NCI-H1105 (cell line): ENCODE data around the gene DHRS3.

Source experiments
- DNase-seq: peaks from one replicate; lab custom pipeline; 2025; lab: John Stamatoyannopoulos, UW

Gene DHRS3

DNA sequence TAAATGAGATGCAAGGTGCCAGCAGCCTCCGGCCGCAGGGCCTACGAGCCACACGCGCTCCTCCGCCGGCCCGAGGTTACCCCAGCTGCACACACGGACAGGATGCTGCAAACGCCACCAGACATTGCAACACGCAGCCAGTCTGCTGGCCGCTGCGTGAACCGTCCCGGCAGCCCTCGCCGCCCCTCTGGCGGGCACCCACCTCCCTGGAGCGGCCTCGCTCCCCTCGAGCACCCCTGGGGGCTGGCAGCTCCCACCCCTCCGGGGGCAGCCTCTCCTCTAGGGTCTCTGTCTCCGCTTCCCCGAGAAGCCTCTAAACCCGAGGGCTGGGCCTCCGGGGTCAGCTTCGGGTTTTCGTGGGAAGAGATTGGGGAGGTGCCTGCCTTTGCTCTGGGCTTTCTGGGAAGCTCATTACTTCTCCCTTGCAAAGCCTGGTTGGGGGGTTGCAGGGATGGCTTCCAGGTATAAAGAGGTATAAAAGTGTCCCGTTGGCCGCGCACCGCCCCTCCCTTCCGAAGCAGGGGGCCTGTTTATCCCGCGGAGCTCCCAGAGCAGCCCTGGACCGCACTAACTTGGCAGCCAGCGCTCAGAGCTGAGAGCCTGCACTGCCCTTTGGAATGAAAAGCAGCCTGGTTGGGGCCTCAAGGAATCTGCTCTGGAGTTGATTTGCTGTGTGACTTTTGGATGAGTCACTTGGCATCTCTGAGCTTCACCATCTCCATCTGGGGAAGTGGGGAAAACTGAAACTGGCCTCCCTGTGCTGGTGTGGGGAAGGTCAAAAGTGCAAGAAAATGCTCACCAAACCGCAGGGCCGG, 21.8 kb downstream of the DHRS3 start:
- no peak for DNase-seq

DNA sequence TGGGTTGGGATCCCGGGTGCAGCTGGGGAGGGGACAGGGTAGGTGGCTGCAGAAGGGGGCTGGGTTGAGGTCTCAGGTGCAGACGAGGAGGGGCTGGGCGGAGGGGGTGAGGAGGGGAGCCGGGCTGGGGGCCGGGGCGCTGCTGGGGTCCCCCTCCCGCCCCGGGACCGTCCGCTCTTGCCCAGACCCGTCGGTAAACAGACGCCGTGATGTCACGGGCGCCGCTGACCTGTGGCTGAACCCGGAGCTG, 22.3 kb downstream of the DHRS3 start:
- no peak for DNase-seq

DNA sequence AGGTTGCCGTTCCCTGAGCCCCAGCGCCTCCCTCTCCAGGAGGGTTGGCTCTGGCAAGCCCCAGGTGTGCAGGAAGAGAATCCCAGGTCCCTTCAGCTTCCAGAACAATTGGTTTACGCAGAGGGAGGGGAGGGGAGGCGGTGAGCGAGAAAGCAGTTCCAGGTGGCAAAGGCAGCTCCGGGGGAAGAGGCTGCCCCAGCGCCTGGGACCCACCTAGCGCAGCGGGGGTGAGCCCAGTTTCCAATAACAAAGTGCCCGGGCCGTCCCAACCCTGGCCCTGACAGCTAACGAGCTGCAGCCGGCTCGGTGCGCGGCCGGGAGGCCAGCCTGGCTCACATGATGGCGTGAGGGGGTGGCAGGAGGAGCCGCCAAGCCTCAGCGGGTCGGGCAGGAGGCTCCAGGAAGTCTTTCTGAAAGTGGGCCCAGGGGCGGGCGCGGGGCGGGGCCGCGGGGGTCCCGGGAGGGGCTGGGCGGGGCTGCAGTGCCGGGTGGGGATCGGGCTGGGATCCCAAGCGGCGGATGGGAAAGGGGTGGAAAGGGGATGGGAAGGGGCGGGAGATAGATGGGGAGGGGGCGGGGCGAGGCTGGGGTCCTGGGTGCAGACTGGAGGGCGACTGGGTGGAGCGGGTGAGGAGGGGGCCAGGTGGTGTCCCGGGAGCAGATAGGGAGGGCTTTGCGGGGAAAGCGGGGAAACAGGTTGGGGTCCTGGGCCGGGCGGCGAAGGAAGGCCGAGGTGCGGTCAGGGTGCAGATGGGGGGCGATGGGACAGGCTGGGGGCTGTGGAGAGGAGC, 22.8 kb downstream of the DHRS3 start:
- DNase-seq: no peak

DNA sequence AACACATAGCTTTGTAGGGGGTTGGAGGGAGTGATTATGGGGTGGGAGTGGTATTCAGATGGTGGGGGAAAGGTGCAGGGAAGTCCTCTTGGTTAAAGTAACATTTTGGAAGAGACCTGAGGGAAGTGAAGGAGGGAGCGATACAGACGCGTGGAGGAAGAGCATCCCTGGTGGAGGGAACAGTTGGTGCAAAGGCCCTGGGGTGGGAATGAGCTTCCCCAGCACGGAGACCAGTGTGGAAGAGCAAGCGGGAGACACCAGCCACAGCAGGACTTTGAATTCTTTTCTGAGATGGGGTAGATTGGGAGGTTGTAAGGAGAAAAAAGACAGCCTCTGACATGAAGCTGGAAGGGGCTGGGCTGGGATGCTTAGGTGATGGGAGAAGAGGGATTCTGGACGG, 23.5 kb downstream of the DHRS3 start:
- DNase-seq: no peak

DNA sequence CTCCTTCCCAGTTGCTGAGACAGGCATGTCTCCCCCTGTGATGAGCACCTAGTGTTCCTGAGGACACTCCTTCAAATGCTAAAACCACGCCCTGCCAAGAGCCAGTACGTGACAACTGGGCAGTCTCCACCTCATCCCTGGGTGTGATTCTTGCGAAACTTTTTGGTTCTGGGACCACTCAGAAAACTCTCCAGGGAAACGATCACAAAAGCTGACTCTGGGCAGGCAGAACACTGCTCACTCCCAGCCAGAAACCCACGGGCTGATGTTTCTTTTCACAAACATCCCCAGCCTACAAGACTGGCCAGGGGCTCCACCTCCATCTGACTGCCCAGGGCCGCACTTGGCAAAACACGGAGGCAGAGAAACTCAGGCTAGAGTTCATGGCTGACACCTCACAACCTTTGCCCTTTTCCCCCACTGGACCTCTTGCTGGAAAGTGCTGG, 24.4 kb downstream of the DHRS3 start:
- no peak for DNase-seq

DNA sequence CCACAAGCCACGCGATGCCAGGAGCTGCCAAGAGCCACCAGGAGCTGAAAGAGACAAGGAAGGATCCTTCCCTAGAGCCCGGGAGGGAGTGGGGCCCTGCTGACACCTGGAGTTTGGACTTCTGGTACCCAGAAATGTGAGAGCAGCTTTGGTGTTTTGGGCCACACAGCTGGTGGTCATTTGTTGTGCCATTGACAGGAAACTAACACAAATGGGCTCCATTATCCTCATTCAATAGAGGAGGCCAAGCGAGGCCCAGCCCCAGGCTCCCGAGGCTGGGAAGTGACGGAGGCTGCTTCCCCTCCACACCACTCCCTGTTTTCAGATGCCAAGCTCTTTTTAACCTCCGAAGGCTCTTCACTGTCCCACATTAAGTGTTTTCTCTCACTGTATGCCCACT, 25.5 kb downstream of the DHRS3 start:
- DNase-seq: no peak

DNA sequence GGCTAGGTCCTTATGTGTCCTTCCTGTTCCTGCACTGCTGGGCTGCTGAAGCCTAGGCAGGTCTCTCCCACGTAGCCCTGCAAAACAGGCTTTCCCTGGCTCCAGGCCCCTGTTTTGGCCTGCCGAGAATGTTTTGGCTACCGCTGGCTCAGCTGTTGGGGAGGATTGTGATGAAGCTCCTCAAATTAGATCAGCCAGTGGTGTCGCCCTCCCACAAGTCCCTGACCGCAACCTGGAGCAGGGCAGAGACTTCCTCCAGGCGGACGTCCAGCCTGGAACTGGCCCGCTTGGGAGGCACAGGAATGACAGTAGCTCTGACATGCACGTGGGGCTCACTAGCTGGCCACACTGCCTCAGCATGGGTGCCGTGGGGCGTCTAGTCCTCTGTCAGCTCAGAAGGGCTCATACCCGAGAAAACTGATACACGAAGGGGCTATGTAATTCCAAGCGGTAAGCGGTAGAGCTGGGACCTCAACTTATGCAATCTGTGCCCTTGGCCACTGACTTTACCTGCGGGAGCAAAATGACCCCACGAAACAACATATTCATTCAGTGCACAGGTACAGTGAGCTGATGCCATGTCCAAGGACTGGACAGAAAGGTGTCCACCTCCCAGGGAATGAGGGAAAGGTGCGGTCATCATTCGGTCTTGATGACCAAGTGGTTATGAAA, 26.6 kb downstream of the DHRS3 start:
- DNase-seq: no peak

DNA sequence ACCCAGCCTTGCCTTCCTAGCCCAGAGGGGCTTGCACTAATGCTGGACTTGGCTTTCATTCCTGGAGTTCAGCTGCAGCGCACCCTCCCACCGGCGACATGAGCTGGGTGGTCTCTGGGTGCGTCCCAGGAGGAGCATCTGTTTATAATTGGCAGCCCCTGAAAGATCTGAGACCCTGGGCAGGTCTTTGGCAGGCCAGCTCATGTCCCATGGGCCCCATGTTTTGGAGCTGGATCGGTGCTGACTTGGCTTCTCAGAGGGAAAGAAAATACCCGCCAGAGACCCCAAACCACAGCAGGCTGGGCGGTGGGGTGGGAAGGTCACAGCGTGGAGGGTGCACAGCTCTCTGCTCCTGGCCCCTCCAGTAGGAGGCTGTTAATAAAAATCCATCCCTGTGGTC, 29.3 kb downstream of the DHRS3 start:
- no peak for DNase-seq

DNA sequence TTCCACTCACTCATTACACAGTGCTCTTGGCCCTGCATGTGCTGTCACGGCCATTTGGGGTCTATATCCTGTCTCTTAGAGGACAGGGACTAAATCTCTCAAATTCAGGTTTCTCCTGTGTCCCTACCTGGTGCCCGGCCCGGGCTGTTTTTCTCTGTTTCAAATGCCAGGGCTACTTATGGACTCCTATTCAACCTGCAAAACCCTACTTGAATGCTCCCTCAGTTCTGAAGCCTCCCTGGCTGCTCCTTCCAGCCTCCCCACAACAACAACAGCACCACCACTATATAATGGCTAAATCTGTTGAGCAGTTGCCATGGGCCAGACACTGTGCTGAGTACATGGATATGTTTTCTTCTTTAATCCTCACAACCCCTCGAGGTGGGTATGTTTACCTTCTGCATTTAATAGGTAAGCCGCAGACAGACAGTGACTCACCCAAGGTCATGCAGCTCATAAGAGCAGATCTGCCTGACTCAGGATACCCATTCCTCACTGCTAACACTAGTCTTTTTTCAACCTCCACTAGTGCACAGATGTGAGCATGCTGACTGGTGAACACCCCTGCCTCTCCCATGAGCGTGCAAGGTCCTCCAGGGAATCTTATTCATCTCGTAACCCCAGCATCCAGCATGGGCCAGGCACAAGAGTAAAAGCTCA, 29.9 kb downstream of the DHRS3 start:
- no peak for DNase-seq

DNA sequence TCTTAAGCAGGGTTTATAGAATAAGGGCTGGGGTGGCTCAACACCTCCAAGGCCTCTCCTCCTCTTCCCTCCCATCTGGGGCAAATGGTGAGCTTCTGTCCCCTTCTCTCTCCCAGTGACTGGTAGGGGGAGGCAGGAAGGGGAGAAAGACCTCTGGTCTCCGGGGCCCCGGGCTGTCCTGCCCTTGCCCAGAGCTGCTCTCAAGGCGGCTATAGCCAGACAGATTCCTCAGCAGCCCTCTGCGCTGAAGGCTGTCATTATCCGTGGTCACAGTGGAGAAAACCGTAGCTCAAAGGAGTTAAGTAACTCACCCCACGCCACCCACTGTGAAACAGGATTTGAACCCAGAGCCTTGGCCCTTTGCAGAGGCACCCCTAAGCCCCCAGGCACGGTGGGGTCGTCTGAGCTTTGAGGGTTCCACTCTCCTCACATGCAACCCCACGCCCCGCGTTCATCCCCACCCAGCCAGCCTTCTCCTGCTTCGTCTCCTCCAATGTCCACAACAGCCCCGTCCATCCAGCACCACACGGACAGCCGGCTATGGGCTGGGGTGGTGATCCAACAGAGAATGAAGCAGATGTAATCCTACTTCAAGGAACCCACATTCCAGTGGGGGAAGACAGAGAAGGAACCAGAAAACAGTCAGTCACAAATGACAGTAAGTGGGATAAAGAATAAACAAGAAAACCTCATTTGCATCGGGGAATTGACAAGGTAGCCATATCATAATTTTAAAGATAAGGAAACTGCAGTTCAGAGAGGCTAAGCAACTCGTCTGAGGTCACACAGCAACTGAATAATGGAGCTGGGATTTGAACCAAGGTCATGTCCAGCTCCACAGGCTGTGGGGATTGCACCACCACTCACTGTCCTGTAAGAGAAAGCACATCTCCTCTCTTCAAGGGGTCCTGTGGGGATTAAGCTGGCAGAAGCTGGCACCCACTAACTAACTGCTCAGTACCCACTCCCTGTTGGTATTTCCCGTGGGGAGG, 31.8 kb downstream of the DHRS3 start:
- DNase-seq: no peak

DNA sequence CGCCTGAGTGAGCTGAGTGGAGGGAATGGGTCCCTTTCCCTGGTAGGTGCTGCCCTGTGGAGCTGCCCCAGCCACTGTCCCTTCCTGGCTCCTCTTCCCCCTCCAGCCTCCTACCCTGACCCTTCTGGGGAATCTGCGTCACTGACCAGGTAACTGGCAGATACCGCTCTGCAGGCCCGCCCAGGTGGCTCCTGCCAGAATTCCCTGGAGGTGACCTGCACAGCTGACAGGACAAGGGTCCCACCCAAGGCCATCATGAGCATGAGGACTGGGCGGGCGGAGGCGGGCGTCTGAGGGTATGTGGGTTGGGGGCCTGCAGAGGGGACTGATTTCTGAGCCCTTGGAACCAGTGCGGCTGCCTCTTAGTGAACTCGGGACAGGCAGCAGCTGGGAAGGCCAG, 32.5 kb downstream of the DHRS3 start:
- no peak for DNase-seq

DNA sequence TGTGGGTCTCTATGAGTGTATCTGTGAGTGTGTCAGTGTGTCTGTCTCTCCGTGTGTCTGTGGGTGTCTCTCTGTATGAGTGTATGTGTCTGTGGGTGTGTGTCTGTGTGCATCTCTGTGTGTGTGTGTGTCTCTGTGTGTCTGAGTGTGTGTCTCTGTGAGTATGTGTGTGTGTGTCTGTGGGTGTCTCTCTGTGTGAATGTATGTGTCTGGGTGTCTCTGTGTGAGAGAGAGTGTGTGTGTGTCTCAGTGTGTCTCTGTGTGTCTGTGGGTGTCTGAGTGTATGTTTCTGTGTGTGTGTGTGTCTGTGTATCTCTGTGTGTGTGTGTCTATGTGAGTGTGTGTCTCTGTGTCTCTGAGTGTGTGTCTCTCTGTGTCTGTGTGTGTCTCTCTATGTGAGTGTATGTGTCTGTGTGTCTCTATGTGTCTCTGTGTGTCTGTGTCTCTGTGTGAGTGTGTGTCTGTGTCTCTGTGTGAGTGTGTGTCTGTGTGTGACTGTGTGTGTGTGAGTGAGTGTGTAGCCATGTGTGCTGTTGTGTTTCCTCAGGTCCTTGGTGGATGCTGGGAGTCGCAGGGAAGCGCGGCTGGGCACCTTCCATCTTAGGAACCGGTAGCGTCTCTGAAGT, 33.0 kb downstream of the DHRS3 start:
- no peak for DNase-seq

DNA sequence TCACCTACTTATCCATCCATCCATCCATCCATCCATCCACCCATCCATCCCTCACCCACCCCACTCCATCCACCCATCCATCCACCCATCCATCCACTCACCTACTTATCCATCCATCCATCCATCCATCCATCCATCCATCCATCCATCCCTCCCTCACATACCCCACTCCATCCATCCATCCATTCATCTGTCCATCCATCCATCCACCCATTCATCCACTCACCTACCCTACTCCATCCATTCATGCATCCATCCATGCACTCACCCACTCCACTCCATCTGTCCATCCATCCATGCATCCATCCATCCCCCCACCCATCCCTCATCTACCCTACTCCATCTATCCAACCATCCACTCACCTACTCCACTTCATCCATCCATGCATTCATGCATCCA, 34.5 kb downstream of the DHRS3 start:
- no peak for DNase-seq

DNA sequence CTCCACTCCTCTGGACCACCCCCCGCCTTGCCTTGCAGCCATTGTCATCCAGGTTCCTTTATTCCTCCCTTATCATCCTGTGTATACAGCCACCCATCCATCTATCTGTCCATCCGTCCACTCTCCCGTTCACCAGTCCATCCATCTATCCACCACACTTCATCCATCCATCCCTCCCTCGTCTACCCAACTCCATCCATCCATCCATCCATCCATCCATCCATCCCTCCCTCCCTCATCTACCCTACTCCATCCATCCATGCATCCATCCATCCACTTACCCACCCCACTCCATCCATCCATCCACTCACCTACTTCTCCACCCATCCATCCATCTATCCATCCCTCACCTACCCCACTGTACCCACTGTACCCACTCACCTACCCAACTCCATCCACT, 35.4 kb downstream of the DHRS3 start:
- no peak for DNase-seq

DNA sequence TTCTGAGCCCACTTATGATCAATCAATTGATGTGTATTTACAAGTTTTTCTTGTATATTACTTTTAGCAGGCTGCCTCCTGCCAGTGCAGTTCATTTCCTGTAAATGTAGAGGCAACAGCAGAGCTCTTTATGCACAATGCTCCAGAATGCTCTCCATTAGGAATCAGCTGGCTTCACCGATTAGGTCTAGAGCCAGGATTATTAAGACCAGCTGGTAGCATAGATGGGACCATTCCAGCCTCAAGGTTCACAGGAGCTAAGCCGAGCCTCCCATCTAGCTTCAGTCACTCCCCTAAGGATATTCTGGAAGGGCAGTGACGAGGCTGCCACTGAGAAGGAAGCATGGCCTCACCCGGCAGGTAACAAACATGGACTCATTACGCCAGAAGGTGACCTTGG, 36.8 kb downstream of the DHRS3 start:
- DNase-seq: no peak

DNA sequence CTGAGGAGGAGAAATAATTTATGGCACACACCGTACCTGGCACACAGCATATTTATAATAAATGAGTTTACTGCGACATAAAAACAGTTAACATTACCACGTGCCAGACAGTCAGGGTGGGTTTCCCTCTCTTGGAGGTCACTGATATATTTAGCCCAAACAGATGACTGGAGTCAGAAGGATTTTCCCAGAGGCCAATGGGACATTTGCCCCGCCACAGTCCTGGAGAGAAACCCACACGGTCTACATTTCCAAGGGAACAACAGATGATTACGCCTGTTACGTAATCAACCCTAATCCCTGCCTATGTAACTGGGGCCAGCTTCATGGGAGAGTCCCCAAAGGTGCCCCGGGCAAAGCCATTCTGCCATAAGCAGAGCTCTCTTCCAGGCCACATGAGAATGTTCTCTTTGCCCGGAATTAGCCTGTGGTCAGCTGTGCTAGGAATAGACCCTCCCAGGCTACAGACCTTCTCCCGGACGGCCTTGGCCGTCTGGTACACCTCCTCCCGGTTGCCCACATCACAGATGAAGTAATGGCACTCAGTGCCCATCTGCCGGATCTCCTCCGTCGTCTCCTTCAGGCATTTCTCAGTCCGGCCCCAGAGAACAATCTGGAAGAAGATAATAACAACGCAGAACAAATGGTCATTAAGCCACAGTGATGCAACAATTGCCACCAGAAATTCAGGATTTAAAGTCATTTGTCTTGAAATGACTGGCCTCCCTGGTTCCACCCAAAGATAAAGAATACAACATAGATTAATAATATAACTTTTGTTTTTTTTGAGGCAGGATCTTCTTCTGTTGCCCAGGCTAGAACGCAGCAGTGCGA, 37.7 kb downstream of the DHRS3 start:
- DNase-seq: no peak

DNA sequence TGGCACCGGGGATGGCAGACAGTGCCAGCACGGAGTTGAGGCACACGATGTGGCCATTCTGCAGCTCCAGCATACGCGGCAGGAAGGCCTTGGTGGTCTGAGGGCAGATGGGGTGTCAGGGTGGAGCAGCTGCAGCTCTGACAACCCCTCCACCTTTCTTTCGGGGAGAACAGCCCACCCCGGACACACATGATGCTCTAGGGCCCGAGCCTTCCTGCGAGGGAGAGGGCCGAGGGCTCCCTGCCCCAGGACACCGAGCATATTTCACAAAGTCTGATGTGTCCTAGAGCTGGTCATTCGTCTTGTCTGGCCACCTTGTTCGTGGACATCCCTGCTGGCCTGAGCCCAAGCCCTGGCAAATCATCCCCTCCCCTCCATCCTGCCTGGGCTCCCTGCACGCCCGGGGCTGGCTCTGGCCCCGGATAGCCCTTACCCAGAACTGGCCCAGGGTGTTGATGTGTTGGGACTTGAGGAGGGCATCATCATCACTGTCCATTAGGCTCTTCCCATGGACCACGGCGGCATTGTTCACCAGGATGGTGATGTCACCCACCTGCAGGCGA, 39.1 kb downstream of the DHRS3 start:
- DNase-seq: no peak

DNA sequence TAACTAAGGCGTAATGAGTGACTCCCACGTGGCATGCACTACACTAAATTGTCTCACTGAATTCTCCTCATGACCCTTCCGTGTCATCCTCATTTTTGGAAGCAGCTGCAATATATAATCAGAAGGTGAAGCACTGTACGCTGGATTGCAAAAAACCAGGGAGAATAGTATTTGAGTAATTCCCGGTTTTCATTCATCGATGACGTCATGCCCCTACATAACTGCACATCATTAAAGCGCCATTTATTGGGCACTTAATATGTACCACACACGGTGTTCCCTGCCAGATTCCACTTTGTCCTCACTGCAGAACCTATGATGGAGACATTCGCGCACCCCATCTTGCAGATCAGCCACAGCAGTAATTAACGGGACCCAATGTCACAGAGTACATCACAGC, 41.0 kb downstream of the DHRS3 start:
- DNase-seq: no peak

DNA sequence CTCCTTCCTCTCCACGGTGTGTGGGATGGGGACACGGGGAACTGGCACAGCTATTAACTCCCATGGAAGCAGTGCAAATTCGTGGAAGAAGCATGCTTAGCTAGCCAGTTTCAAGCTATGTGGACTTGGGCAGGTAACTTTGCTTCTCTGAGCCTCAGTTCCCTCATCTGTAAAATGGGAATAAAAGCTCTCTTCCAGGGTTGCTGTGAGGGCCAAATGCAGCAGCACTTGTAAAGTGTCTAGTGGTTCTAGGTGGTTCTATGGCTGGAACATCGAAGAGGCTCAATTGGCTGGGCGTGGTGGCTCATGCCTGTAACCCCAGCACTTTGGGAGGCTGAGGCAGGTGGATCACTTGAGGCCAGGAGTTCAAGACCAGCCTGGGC, 43.3 kb downstream of the DHRS3 start:
- no peak for DNase-seq
